Adrenal gland (tissue), 12 donors: ENCODE results near the gene IGIP. TPM values are rescaled to one million over a fixed set of nuclear protein-coding genes. Genes with fewer than 3 reads are reported as not detected.

Experiments used
- DNase-seq, 7 donors: peaks; one replicate each; pipeline ENCODE4 v3.0.0-alpha.2; 2019 to 2020
- H3K27ac ChIP-seq, 5 donors: fragments of 200-600 bp; sonication (generic) in 4 of 5; 1 replicate in 3 of 5; 2 replicates in 2 of 5; pipeline versions ENCODE4 v1.5.1 to v1.8.0; 2016 to 2020; ENCODE audit warnings: mild to moderate bottlenecking in 1 of 5
- H3K27me3 ChIP-seq: fragments of 200-600 bp; 2 replicates; pipeline ENCODE4 v1.8.0; 2021
- H3K36me3 ChIP-seq, 2 donors: fragments of 200-600 bp; replicated peaks in 1 of 2; 1 replicate in 1 of 2; 2 replicates in 1 of 2; pipeline versions ENCODE4 v1.5.1 to v1.8.0; 2018 to 2022
- H3K4me1 ChIP-seq, 2 donors: fragments of 200-600 bp; replicated peaks in 1 of 2; 1 replicate in 1 of 2; 2 replicates in 1 of 2; pipeline versions ENCODE4 v1.5.1 to v1.8.0; 2018 to 2021
- H3K4me3 ChIP-seq, 4 donors: fragments of 200-600 bp; sonication (generic) in 3 of 4; one replicate each; pipeline ENCODE4 v1.5.1; 2016 to 2018
- H3K9me3 ChIP-seq, 3 donors: fragments of 200-600 bp; sonication (generic) in 1 of 3; replicated peaks in 1 of 3; 1 replicate in 2 of 3; 2 replicates in 1 of 3; pipeline versions ENCODE4 v1.5.1 to v1.8.0; 2016 to 2021
- POLR2A ChIP-seq, 2 donors: fragments of 450-650 bp; IDR thresholded peaks; one replicate each; pipeline ENCODE4 v1.6.1; 2017; ENCODE audit warnings: antibody characterized with exemption in 2 of 2, mild to moderate bottlenecking in 2 of 2, moderate library complexity in 1 of 2
- WGBS, 4 donors: extraction: QIAGEN DNeasy Blood & Tissue Kit in 2 of 4; methylation state at CpG; one replicate each; pipeline versions ENCODE4 v1.1.5 to v1.1.7; 2013 to 2017; 5-methylcytosine and 5-hydroxymethylcytosine counted together
- intact Hi-C, 2 donors: fragments of 100-400 bp; cut with DNase I; formaldehyde crosslinking; loops; one replicate each; pipeline versions ENCODE4 v1.14.1 to v1.15.0; 2022 to 2023
- polyA plus RNA-seq, 3 donors: library from polyadenylated mRNA; stranded (reverse); fragments of 200-250 nt in 2 of 3; fragments of 350-450 nt in 1 of 3; fragmentation: Illumina TruSeq in 1 of 3; extraction: RNeasy Lipid Tissue Mini Kit (QIAGEN cat#74804) in 1 of 3; gene quantifications; one replicate each; pipeline ENCODE4 v1.2.3, GENCODE V29; 2013 to 2014
- total RNA-seq, 9 donors: library from RNA; depleted of rRNA in 4 of 9; stranded (reverse); fragments of >200 nt in 4 of 9; fragments of 120-200 nt in 1 of 9; fragmentation: NEBNext Ultra II Directional in 1 of 9; extraction: Animal tissue kit (Norgen Biotek cat#: 25700) in 1 of 9; gene quantifications; one replicate each; pipeline versions ENCODE4 v1.1.0 to v1.2.4, GENCODE V29; 2013 to 2023
- TF ChIP-seq, protein P1 (sequence below), 6 experiments: fragments of 450-650 bp in 4 of 6; fragments of 200-600 bp in 2 of 6; sonication (generic) in 1 of 6; IDR thresholded peaks; 1 replicate in 5 of 6; 2 replicates in 1 of 6; pipeline versions ENCODE4 v1.5.1 to v1.8.0; 2016 to 2021; ENCODE audit warnings: antibody characterized with exemption in 6 of 6, mild to moderate bottlenecking in 2 of 6, moderate library complexity in 1 of 6
- donor health status: healthy with polysubstance abuse.
- donor health status: Bipolar disorder and iron deficiency.
- donor health status: DM: yes; HTN: yes; CAD: no.
- donor health status: DM: no; HTN: no; CAD: no.
- donor health status: DM: no; HTN: no; CAD: no.
- donor health status: DM: yes; HTN: yes; CAD: no.

The IGIP gene
- total and polyA plus RNA-seq, 12 donors = 5.6 to 25.9 (median 12.0) TPM

DNA sequence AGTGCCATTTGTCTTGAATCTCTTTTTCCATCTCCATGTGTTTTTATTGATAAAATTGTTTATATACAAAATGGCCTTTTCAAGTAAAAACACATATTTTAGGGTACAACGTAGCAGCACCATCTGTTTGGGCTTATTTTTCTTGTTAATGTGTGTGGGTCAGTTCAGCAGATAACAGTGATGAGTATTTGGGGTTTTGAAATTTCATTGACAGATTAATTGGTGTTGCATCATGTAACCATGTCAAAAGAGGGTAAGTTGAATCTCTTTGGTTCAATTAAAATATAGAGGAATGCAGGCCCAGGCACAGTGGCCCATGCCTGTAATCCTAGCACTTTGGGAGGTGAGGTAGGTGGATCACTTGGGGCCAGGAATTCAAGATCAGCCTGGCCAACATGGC is 31.9 kb upstream of the IGIP start:
- peaks cover 0 to 16% (median 0%) of the 10 kb centered on the region in 3 donors for H3K9me3 ChIP-seq
- no peak overlapping the region for H3K4me3 ChIP-seq
- no peaks in the 10 kb centered on the region for H3K36me3 ChIP-seq
- H3K27me3 ChIP-seq = no peaks in the 10 kb centered on the region
- DNase-seq = no peak
- no peaks in the 10 kb centered on the region for H3K4me1 ChIP-seq
- 67 to 76% (median 69%) methylated on average over 1 of the region's 1 CpG for WGBS, 4 donors
- H3K27ac ChIP-seq = no peak overlapping the region
- TF ChIP-seq POLR2A (IDR thresholded peaks at IDR 0.05) = no peak
- TF ChIP-seq, protein P1, sequence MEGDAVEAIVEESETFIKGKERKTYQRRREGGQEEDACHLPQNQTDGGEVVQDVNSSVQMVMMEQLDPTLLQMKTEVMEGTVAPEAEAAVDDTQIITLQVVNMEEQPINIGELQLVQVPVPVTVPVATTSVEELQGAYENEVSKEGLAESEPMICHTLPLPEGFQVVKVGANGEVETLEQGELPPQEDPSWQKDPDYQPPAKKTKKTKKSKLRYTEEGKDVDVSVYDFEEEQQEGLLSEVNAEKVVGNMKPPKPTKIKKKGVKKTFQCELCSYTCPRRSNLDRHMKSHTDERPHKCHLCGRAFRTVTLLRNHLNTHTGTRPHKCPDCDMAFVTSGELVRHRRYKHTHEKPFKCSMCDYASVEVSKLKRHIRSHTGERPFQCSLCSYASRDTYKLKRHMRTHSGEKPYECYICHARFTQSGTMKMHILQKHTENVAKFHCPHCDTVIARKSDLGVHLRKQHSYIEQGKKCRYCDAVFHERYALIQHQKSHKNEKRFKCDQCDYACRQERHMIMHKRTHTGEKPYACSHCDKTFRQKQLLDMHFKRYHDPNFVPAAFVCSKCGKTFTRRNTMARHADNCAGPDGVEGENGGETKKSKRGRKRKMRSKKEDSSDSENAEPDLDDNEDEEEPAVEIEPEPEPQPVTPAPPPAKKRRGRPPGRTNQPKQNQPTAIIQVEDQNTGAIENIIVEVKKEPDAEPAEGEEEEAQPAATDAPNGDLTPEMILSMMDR (IDR thresholded peaks at IDR 0.05) = no peak
- intact Hi-C loops = no loop called here

DNA sequence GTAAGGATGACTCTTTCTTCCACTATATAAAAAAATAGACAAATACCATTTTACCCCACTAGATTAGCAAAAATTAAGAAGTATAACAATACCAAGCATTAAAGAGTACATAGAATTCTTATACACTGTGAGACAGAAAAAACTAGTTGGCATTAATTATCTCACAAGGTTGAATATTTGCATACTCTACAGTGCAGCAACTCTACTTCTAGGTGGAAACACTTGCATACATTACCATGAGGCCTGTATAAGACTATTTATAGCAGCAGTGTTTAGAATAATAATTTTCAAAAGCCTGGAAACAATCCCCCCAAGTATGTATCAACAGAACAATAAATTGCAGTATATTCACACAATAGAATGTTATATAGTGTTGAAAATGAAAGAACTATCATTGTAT is 30.8 kb upstream of the IGIP start:
- Histone ChIP-seq H3K27me3 (no peaks in the 10 kb centered on the region), H3K4me1 (no peaks in the 10 kb centered on the region), H3K4me3 (no peak overlapping the region), H3K36me3 (no peaks in the 10 kb centered on the region), H3K9me3 (peaks cover 0 to 13% (median 0%) of the 10 kb centered on the region in 3 donors), H3K27ac (no peak overlapping the region)
- intact Hi-C loops = no loop called here
- no peak for DNase-seq
- TF ChIP-seq, protein P1 (IDR thresholded peaks at IDR 0.05) = no peak
- TF ChIP-seq POLR2A (IDR thresholded peaks at IDR 0.05) = no peak

DNA sequence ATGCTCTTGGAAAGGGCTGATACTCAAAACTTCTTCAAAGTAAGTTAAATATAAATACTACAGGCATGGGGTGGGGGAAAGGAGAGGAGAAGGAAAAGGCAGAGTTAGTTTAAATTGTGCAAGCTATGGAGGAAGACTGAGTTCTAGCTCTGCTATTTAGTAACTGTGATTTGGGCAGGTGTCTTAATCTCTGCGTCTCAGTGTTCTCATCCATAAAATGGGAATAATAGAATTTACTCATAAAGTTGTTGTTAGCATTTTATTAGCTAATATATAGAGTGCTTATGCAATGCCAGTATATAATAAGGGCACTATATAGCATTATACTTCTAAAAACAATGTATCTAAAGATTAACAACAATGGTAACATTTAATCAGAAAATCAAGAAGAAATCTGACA is 24.6 kb upstream of the IGIP start:
- DNase-seq = no peak
- 87 to 97% (median 91%) methylated on average over 1 of the region's 1 CpG for WGBS, 4 donors
- peaks cover 0 to 4% of the 10 kb centered on the region in 2 donors for H3K4me1 ChIP-seq
- H3K9me3 ChIP-seq = no peaks in the 10 kb centered on the region
- H3K27ac ChIP-seq = no peak overlapping the region
- H3K27me3 ChIP-seq = no peaks in the 10 kb centered on the region
- H3K4me3 ChIP-seq = no peak overlapping the region
- TF ChIP-seq, protein P1 (IDR thresholded peaks at IDR 0.05) = no peak
- no peak for TF ChIP-seq POLR2A (IDR thresholded peaks at IDR 0.05)
- no peaks in the 10 kb centered on the region for H3K36me3 ChIP-seq
- intact Hi-C loops = no loop called here

DNA sequence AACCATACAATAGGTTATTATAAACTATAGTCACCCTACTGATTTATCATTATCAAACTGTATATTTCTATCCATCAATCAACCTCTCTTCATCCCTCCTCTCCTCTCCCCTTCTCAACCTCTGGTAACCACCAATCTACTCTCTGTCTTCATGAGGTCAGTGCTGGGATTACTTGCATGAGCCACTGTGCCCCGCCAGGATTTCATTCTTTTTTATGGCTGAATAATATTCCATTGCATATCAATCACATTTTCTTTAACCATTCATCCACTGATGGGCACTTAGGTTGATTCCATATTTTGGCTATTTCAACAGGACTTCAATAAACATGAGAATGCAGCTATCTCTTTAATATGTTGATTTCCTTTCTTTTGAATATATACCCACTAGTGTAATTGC is 22.6 kb upstream of the IGIP start:
- Histone ChIP-seq H3K36me3 (no peaks in the 10 kb centered on the region), H3K27ac (no peak overlapping the region), H3K4me1 (peaks cover 10 to 13% of the 10 kb centered on the region in 2 donors), H3K4me3 (no peak overlapping the region), H3K9me3 (no peaks in the 10 kb centered on the region), H3K27me3 (no peaks in the 10 kb centered on the region)
- intact Hi-C loops = no loop called here
- 64 to 85% (median 73%) methylated on average over 1 of the region's 1 CpG for WGBS, 4 donors
- DNase-seq = no peak
- TF ChIP-seq POLR2A (IDR thresholded peaks at IDR 0.05) = no peak
- TF ChIP-seq, protein P1 (IDR thresholded peaks at IDR 0.05) = no peak
